Mesothelial cell of epicardium (in vitro differentiated cells): ENCODE data around the gene ACOX2. TPM values are rescaled to one million over a fixed set of nuclear protein-coding genes. Genes with fewer than 3 reads are reported as not detected.

Experiments used
- DNase-seq, 2 experiments: peaks; one replicate each; pipeline ENCODE4 v3.0.0; 2021; ENCODE audit warnings: low spot score in 2 of 2; ENCODE audit not compliant: unreplicated experiment in 2 of 2
- H3K27ac Mint-ChIP-seq: 2 replicates; pipeline ENCODE4 v1.8.0; 2021; ENCODE audit warnings: mixed read lengths
- H3K27me3 Mint-ChIP-seq: 2 replicates; pipeline ENCODE4 v1.8.0; 2021; ENCODE audit warnings: low read depth, mixed read lengths
- H3K36me3 Mint-ChIP-seq: 2 replicates; pipeline ENCODE4 v1.8.0; 2021; ENCODE audit warnings: mixed read lengths
- H3K4me1 Mint-ChIP-seq: 2 replicates; pipeline ENCODE4 v1.8.0; 2021; ENCODE audit warnings: mixed read lengths
- H3K4me3 Mint-ChIP-seq: 2 replicates; pipeline ENCODE4 v1.8.0; 2021; ENCODE audit warnings: mild to moderate bottlenecking, moderate library complexity, mixed read lengths
- H3K9me3 Mint-ChIP-seq: 2 replicates; pipeline ENCODE4 v1.8.0; 2021; ENCODE audit warnings: mixed read lengths
- CTCF ChIP-seq: fragments of 200-600 bp; sonication (generic); IDR thresholded peaks from one replicate; pipeline ENCODE4 v1.5.0; 2021; ENCODE audit warnings: antibody characterized with exemption; ENCODE audit not compliant: unreplicated experiment
- total RNA-seq: library from RNA; stranded (reverse); gene quantifications from 3 replicates; pipeline ENCODE4 v1.2.1, GENCODE V29; 2021

ACOX2 gene
- total RNA-seq, 1 donor from 2014 or later = 31.0 TPM

- Mint-ChIP-seq H3K4me3 (no peak overlapping the region), H3K9me3 (peaks cover 10% of the 10 kb centered on the region), H3K27me3 (peaks cover 27% of the 10 kb centered on the region), H3K36me3 (no peaks in the 10 kb centered on the region), H3K27ac (no peak overlapping the region), H3K4me1 (no peaks in the 10 kb centered on the region)
- no peak for DNase-seq
- no peak for TF ChIP-seq CTCF
Measured at GRCh38 chr3:58574682-58575081, 37.7 kb upstream of the ACOX2 start.

GRCh38 chr3:58574106-58574505 lies 37.1 kb upstream of the ACOX2 start:
- Mint-ChIP-seq H3K4me3 (no peak overlapping the region), H3K36me3 (no peaks in the 10 kb centered on the region), H3K27me3 (peaks cover 23% of the 10 kb centered on the region), H3K27ac (no peak overlapping the region), H3K9me3 (peaks cover 10% of the 10 kb centered on the region), H3K4me1 (no peaks in the 10 kb centered on the region)
- DNase-seq = no peak
- TF ChIP-seq CTCF = no peak

DNA sequence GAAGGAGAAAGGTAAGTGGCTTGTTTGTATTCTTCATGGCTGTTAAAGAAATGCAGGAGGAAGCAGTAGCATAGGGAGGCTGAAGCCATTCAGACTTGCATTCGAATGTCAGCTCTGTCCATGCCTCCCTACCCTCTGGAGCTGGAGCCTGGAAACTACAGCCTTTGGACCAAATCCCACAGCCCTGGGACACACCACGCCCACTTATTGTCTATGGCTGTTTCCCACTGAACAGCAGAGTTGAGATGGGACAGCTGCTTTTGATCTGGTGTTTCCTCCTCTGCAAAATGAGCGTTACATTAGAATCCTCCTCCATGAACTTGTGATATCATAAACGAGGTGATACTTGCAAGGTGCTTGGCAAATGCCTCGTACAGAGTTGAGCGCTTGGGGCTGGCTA lies 36.6 kb upstream of the ACOX2 start:
- Mint-ChIP-seq H3K27ac (no peak overlapping the region), H3K27me3 (peaks cover 20% of the 10 kb centered on the region), H3K36me3 (no peaks in the 10 kb centered on the region), H3K4me3 (no peak overlapping the region), H3K4me1 (peaks cover under 1% of the 10 kb centered on the region), H3K9me3 (peaks cover 10% of the 10 kb centered on the region)
- no peak for DNase-seq
- TF ChIP-seq CTCF = no peak

DNA sequence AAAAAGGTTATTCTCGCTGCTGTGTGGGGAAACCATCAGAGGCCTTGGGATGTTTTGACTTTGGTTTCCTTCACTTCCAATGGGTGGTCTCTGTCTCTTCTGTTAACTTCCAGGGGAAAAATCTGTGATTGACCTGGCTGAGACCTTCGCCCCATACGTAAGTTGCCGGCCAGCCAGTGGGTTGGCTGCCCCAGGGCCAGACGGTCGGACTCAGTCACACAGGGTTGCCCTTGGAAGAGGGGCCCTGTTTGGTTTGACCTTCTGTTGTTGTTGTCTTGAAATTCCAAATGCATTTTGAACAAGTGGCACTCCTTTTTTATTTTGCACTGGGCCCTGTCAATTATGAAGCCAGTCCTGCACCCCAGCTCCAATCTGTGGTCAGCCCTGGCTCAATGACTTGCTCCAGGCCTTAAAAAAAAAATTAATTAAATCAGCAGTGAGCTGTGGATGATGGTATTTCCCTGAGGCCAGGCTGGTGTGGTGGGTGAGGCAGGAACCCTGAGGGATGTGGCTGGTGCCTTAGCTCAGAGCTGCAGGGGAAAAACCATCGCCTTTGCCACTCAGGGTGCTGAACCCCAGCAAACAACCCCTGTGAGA lies 35.7 kb upstream of the ACOX2 start:
- peaks cover 17% of the 10 kb centered on the region for H3K27me3 Mint-ChIP-seq
- no peak for TF ChIP-seq CTCF
- H3K36me3 Mint-ChIP-seq = no peaks in the 10 kb centered on the region
- no peak overlapping the region for H3K4me3 Mint-ChIP-seq
- peaks cover 2% of the 10 kb centered on the region for H3K4me1 Mint-ChIP-seq
- DNase-seq = no peak
- H3K27ac Mint-ChIP-seq = no peak overlapping the region
- H3K9me3 Mint-ChIP-seq = peaks cover 10% of the 10 kb centered on the region

- no peak for DNase-seq
- Mint-ChIP-seq H3K27ac (no peak overlapping the region), H3K9me3 (peaks cover 10% of the 10 kb centered on the region), H3K4me1 (peaks cover 2% of the 10 kb centered on the region), H3K27me3 (peaks cover 11% of the 10 kb centered on the region), H3K4me3 (no peak overlapping the region), H3K36me3 (no peaks in the 10 kb centered on the region)
- no peak for TF ChIP-seq CTCF
Measured at GRCh38 chr3:58572013-58572633, 35.1 kb upstream of the ACOX2 start.
